Suprapubic skin (tissue), 4 donors: Measurements from ENCODE around the gene NOD1.

Experiments used
- EP300 ChIP-seq: sonication (generic); formaldehyde crosslinking; IDR thresholded peaks from one replicate; pipeline ENCODE4 v1.6.1; 2017; ENCODE audit warnings: antibody characterized with exemption
- POLR2A ChIP-seq, 2 donors: fragments of 450-650 bp; IDR thresholded peaks; one replicate each; pipeline ENCODE4 v1.6.1; 2017; ENCODE audit warnings: antibody characterized with exemption in 2 of 2, mild to moderate bottlenecking in 2 of 2, moderate library complexity in 2 of 2
- POLR2AphosphoS5 ChIP-seq, 3 donors: sonication (generic); formaldehyde crosslinking; IDR thresholded peaks; one replicate each; pipeline ENCODE4 v1.6.1; 2017; ENCODE audit warnings: antibody characterized with exemption in 3 of 3
- TF ChIP-seq, protein P1 (sequence below), 2 donors: fragments of 200-600 bp in 1 of 2; fragments of 450-650 bp in 1 of 2; sonication (generic) in 1 of 2; IDR thresholded peaks; one replicate each; pipeline ENCODE4 v1.5.1; 2016 to 2019; ENCODE audit warnings: antibody characterized with exemption in 2 of 2, mild to moderate bottlenecking in 1 of 2, moderate library complexity in 1 of 2

GRCh38 chr7:30430777-30431176, 47.8 kb downstream of the NOD1 start:
- TF ChIP-seq, protein P1, sequence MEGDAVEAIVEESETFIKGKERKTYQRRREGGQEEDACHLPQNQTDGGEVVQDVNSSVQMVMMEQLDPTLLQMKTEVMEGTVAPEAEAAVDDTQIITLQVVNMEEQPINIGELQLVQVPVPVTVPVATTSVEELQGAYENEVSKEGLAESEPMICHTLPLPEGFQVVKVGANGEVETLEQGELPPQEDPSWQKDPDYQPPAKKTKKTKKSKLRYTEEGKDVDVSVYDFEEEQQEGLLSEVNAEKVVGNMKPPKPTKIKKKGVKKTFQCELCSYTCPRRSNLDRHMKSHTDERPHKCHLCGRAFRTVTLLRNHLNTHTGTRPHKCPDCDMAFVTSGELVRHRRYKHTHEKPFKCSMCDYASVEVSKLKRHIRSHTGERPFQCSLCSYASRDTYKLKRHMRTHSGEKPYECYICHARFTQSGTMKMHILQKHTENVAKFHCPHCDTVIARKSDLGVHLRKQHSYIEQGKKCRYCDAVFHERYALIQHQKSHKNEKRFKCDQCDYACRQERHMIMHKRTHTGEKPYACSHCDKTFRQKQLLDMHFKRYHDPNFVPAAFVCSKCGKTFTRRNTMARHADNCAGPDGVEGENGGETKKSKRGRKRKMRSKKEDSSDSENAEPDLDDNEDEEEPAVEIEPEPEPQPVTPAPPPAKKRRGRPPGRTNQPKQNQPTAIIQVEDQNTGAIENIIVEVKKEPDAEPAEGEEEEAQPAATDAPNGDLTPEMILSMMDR (IDR thresholded peaks at IDR 0.05), result no peak
- TF ChIP-seq POLR2AphosphoS5 (IDR thresholded peaks at IDR 0.05) (no peak), EP300 (no peak), POLR2A (IDR thresholded peaks at IDR 0.05) (no peak)
